ENCODE measurements around the gene NKG7.

NKG7 gene

DNA sequence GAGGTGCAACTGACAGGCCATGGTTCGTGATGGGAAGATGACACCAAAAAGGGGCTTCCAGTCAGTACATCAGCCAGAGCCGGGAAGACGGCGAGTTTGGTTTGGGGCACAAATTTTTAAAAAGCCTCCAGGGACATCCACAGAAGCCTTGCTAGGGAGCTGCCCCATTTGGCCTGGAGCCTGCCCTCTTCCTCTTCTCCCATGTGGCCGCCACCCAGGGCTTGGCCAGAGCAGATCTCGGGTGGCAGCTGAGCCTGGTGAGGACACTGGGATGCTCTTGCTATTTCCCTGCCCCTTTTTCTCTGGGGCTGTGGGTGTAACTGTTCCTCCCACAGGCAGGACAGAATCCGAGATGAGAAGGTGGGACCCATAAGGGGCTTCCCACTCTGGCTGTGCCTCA is 14.5 kb downstream of the NKG7 start:
- no peak for DNase-seq

DNA sequence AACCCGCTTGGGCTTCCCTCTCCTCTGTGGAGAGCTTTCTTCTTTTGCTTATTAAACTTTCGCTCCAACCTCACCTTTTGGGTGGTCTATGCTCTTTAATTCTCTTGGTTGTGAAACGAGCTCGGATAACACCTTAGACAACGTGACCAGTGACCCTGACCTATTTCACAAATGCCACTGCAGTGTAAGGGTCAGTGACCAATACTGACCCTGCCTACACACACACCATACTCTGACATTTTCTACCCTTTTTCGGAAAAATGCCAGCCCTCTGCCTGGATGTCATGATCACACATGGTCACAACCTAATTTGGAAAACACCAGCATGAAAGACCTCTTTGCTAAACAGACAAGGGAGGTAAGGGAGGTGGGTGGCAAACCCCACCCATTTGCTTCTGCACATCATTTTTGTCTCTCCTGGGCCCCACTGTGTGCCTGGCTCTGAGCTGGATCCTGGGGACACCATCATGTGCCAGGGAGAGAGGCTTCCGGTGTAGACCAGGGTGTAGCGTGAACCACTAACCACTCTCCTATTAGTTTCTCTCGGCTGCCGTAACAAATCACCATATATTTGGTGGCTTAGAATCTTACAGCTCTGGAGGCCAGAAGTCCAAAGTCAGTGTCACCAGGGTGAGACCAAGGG is 16.2 kb downstream of the NKG7 start:
- no peak for DNase-seq

DNA sequence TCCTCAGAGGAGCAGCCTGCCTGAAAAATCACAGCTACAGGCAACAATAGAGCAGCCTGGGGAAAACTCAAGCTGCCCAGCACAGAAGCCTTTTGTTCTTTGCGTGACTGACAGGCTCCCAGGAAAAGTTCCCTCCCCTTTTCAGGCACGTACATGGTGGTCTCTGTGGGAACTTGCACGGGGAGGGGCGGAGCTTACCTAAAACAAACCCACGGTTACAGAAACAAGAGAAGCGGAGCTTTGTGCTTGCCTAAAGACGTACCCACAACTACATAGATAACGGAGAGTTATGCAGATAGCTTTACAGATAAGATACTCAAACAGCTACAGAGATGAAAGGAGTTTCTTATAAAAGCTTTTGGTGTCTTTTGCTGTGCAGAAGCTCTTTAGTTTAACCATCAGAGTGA is 17.7 kb downstream of the NKG7 start:
- DNase-seq = no peak

DNA sequence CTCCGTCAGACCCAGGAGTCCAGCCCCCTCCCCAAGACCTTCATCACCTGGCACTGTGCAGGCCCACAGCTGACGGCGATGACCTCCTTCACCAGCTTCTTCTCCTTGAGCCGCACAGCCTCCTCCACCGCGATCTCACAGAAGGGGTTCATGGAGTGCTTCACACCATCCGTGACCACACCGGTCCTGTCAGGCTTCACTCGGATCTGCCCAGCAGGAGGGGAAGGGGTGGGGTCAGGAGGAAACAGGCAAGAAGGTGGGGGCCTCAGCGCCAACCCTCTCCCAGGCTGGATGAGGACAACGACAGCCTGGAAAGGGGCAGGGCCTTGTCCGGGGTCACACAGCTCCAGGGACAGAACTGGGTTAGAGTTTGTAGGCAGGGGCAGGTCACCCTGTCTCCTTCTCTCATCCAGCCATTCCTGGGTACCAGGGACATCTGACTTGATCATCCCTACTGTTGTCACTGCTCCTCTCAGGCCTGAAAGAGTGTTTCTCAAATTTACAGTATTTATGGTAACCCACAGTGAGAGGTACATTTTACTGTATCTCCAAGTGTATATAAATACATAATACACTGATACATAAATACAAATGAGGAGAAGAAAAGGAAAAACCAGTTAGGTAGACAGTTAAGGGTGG is 18.2 kb downstream of the NKG7 start:
- no peak for DNase-seq

DNA sequence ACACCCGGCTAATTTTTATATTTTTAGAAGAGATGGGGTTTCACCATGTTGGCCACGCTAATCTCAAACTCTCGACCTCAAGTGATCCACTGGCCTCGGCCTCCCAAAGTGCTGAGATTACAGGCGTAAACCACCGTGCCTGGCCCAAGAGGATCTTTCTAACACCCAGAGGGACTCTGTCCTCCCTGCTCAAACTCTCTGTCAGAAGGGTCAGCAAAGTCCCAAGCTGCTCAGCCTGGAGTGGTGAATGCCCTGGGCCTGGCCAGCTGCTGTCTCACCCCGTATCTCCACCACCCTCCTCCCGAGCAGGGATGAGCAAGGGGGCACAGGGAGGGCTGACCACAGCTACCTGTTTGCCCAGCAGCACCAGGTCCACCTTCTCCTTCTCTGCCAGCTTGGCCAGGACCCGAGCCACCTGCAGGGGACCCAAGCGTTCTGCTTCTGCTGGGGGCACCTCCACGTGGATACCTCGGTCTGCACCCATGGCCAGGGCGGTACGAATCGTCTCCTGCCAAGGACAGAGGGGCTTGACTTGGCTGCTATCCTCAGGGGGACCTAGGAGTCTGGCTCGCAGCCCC is 19.6 kb downstream of the NKG7 start:
- DNase-seq = no peak

GRCh38 chr19:51351266-51351990 is 21.0 kb downstream of the NKG7 start:
- DNase-seq = no peak

- DNase-seq = no peak
These were observed 25.1 kb downstream of the NKG7 start for GRCh38 chr19:51347209-51347928.

DNA sequence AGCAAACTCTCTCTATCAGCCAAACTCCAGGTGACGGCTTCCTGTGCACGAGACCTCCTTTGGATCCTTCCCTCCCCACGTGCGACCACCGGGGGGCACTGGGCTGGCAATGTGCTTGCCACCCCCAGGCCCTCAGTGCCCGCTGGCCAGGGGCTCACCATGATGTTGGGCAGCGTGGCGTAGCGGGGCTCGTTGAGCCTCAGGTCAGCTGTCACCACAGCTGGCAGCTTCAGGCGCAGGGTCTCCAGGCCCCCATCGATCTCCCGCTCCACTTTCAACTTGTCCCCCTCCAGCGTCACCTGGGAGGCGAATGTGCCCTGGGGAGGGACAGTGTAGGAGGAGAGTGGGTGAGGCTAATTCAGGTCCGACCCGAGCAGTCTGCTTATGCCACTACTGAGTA is 25.7 kb downstream of the NKG7 start:
- DNase-seq = no peak

DNA sequence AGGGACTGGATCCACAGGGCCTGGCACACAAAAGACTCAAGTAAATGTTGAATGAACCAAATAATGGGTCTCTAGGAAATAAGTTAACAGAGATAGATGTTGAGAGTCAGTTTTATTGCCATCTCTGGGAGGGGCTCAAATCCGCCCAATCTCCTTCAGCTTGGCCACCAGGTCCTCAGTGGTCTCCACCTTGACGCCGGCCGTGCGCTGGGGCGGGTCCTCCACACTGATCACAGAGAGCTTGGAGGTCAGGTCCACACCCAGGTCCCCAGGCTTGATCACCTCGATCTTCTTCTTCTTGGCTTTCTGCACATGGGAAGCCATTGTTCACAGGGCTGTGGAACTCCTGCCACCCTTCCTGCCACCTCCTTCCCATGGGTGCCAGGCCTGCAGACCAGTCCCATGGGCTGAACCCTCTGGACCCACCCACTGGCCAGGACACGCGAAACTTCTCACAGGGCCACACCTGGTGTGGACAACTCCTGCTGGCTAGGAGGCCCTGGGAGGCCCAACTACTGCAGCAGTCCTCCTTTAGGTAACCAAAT is 27.3 kb downstream of the NKG7 start:
- DNase-seq = no peak

- DNase-seq = no peak
These were observed 29.6 kb downstream of the NKG7 start for GRCh38 chr19:51342631-51343569.

GRCh38 chr19:51341976-51342580 is 30.4 kb downstream of the NKG7 start, which contains the start of gene VSIG10L:
VSIG10L (minus strand) TSS chr19:51342139; CDS start chr19:51342124, 15 bp downstream.
- DNase-seq = no peak

GRCh38 chr19:51341066-51341465 is 31.4 kb downstream of the NKG7 start:
- DNase-seq = no peak

DNA sequence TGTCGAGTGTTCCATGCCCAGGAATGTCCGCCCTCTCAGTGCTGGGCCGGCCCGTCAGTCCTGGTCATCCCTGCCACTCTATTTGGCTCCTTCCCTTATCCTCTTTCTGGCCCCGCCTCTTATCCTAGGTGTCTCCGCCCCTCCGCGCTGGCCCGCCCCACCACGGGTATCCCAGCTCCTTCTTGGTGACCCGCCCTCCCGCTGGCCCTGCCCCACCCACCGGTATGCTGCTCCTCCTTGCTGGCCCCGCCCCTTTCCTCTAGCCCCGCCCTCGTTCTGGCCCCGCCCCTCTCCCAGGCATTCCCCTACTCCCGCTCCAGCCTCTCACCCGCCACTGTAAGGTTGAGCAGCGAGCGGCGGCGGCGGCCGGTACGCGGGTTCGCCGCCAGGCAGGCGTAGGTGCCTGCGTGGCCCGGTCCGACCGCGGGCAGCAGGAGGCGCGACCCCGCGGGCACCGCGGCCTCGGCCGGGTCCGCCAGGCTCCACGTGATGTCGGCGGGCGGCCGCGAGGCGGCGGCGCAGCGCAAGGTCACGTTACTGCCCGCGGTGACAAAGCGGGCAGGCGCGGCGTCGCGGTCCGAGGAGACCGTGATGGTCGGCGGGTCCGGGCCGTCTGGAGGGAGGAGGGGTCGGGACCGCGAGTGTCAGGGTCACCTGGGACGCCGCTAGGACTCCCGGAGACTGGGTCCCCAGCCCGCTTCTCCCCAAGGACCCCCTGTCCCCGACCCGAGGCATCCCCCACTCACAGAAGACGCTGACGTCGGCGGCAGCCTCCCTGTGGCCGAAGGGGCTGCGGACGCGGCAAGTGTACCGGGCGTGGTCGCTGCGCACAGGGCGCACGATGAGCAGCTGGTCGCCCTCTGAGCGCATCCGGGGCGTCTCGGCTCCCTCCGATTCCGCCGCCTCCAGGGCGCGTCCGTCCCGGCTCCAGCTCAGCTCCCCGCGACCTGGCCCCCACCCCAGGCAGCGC is 32.5 kb downstream of the NKG7 start:
- peak; percentile 85 for DNase-seq

- DNase-seq = no peak
These were observed 33.2 kb downstream of the NKG7 start for GRCh38 chr19:51339313-51339686.

- DNase-seq = peak; percentile 89
These were observed 33.7 kb downstream of the NKG7 start for GRCh38 chr19:51338563-51339312.

DNA sequence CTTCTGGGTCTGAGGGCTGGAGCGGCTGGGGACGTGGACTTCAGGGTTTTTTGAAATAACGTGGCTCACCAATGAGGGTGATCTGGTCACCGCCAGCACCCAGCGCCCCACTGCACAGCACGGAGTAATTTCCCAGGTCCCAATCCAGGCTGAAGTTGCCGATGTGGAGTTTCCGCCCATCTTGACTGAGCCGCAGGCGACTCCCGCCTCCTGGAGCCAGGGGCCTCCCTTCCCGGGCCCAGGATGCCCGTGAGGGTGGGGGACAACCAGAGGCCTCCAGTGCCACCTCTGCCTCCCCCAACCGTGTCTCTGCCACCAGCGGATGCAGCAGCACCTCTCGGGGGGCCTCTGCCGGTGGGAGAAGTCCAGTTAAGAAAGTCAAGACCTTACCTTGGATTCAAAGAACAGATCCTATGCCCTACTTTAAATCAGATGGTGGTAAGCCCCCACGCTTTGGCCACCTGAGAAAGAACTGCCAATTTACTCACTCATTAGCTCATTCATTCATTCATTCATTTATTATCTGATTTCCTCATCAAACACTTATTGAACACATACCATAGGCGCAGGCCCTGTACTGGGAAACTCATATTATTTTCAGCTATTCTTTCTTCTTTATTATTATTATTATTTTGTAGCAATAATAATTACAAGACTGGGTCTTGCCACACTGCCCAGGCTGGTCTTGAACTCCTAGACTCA is 34.4 kb downstream of the NKG7 start:
- DNase-seq = no peak

- DNase-seq = no peak
These were observed 35.2 kb downstream of the NKG7 start for GRCh38 chr19:51337141-51337860.

All from activated T-cell treated with anti-CD3 and anti-CD28 coated beads, Interleukin-2, amount 50 U/mL, for 1 hour (primary cell).